RWPE2 (cell line): Measurements from ENCODE around the gene PINK1.
"Not testable (repeated sequence)": the region's sequence is repeated elsewhere in the genome, so short reads cannot be mapped to it uniquely, and the experiment has no call there.

Source experiments
- ATAC-seq: fragments of 200-7000 bp; cut with Tn5 transposase; 3 replicates; pipeline ENCODE4 v1.9.1; 2021; ENCODE audit warnings: low read depth
- DNase-seq: peaks from one replicate; pipeline ENCODE4 v3.0.0-alpha.2; 2020; ENCODE audit warnings: low spot score
- H3K27ac ChIP-seq: fragments of 450-650 bp; 2 replicates; pipeline ENCODE4 v1.5.1; 2017; ENCODE audit warnings: mild to moderate bottlenecking; ENCODE audit not compliant: poor library complexity, severe bottlenecking
- H3K27me3 ChIP-seq: fragments of 250-450 bp; sonication (Bioruptor Pico); 2 replicates; pipeline ENCODE4 v1.5.1; 2021; ENCODE audit warnings: mild to moderate bottlenecking, moderate library complexity; ENCODE audit not compliant: insufficient read depth, poor library complexity, severe bottlenecking
- H3K36me3 ChIP-seq: fragments of 250-450 bp; sonication (Bioruptor Pico); 2 replicates; pipeline ENCODE4 v1.5.1; 2020; ENCODE audit warnings: low read depth, mild to moderate bottlenecking, moderate library complexity
- H3K4me1 ChIP-seq: fragments of 250-450 bp; sonication (Bioruptor Pico); 2 replicates; pipeline ENCODE4 v1.5.1; 2021; ENCODE audit warnings: mild to moderate bottlenecking, moderate library complexity; ENCODE audit not compliant: insufficient read depth, poor library complexity, severe bottlenecking
- H3K4me3 ChIP-seq: fragments of 250-450 bp; sonication (Bioruptor Pico); 2 replicates; pipeline ENCODE4 v1.5.1; 2021; ENCODE audit warnings: mild to moderate bottlenecking, moderate library complexity; ENCODE audit not compliant: severe bottlenecking
- H3K9me3 ChIP-seq: fragments of 250-450 bp; sonication (Bioruptor Pico); 2 replicates; pipeline ENCODE4 v1.5.1; 2021; ENCODE audit warnings: mild to moderate bottlenecking, moderate library complexity; ENCODE audit not compliant: severe bottlenecking
- CTCF ChIP-seq: fragments of 450-650 bp; IDR thresholded peaks from one replicate; pipeline ENCODE4 v1.5.1; 2017; ENCODE audit warnings: mild to moderate bottlenecking, moderate library complexity; ENCODE audit not compliant: poor library complexity, severe bottlenecking

The PINK1 gene

GRCh38 chr1:20602851-20603450 lies 30.3 kb upstream of the PINK1 start:
- Histone ChIP-seq H3K27ac (peak overlapping the region; percentile 81), H3K4me3 (no peak overlapping the region), H3K27me3 (no peaks in the 10 kb centered on the region), H3K9me3 (no peaks in the 10 kb centered on the region), H3K36me3 (peaks cover 6% of the 10 kb centered on the region; the same call in 1 of the 2 replicates), H3K4me1 (peaks cover 51% of the 10 kb centered on the region)
- TF ChIP-seq CTCF = no peak
- ATAC-seq = peak; percentile 22; the same call in 2 of the 3 replicates
- no peak for DNase-seq

- H3K9me3 ChIP-seq = no peaks in the 10 kb centered on the region
- no peak overlapping the region for H3K4me3 ChIP-seq
- DNase-seq (no peak), ATAC-seq (peak; percentile 78)
- H3K4me1 ChIP-seq = peaks cover 51% of the 10 kb centered on the region
- no peak for TF ChIP-seq CTCF
- peaks cover 10% of the 10 kb centered on the region; the same call in 1 of the 2 replicates for H3K36me3 ChIP-seq
- peak overlapping the region; percentile 81 for H3K27ac ChIP-seq
- H3K27me3 ChIP-seq = no peaks in the 10 kb centered on the region
Measured at GRCh38 chr1:20603504-20604464, 29.5 kb upstream of the PINK1 start.

DNA sequence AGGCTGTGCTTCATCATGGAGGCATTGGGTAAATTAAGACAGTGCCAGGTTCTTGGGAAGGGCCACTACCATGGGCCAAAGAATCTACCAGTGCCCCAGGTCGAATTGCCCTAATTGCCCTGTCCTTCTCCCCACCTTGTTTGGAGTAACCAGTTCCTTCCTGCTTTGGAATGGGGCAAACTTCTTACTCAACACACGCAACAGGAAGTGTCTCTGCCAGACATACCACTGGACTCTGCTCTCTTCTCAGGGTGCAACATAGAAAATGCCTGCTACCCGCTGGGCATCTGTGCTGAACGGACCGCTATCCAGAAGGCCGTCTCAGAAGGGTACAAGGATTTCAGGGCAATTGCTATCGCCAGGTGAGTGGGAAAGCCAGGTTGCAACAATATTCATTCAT lies 28.6 kb upstream of the PINK1 start:
- TF ChIP-seq CTCF = no peak
- ATAC-seq = peak; percentile 4; the same call in 1 of the 3 replicates
- Histone ChIP-seq H3K27ac (peak overlapping the region; percentile 81), H3K4me3 (no peak overlapping the region), H3K36me3 (peaks cover 10% of the 10 kb centered on the region; the same call in 1 of the 2 replicates), H3K27me3 (no peaks in the 10 kb centered on the region), H3K9me3 (no peaks in the 10 kb centered on the region), H3K4me1 (peaks cover 51% of the 10 kb centered on the region)
- DNase-seq = no peak

DNA sequence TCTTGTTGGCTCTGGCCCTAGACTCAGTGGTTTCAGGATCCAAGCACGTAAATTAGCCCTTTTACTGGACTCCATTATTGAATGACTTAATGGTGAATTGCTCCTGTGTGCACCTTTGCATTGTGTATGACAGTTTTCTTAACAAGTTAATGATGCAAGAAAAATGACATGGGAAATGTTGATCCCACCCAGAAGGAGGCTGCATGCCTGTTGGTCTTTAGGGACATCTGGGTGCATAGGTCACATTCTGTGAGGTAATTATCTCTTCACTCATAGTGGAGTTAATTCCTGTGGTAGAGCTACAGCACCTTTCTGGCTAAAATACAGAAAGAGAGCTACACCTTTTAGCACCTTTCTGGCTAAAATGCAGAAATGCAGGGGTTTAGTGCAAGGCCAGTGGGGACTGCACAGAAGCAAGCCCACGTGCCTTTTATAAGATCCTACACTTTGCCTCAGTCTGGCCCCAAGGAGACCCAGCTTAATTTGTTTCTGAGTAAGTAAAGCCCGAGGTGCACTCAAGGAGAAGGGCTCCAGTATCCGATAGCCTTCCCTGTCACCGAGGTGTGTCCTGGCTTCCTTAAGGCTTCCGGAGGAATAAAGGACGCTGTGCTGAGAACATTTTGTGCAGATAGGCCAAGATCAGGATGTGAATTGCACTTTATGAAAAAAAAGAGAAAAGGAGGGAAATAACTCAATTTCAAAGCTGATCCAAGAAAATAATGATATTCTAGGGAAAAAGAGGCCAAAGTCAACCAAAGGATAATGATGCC lies 26.3 kb upstream of the PINK1 start:
- ATAC-seq, H3K9me3 ChIP-seq, H3K27me3 ChIP-seq, DNase-seq, H3K4me3 ChIP-seq, H3K27ac ChIP-seq: not testable (repeated sequence)
- peaks cover 15% of the 10 kb centered on the region for H3K36me3 ChIP-seq
- H3K4me1 ChIP-seq = peaks cover 30% of the 10 kb centered on the region

DNA sequence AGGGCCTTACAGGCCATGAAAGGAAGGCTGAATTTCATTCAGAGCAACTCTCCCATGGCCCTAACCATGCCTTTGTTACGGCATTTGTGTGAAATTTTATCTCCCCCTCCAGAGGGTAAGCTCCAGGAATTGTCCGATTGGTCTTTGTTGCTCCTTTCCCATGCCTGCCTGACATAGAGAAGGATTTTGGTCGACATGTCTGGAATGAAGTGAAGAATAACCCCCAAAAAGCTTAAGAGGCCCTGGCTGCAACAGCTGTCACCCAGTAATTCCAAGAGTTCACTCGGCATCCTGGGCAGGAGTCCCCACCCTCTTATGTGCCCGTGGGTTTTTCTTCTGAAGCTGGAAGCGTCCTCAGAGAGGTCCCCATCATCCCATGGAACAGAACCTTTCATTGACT lies 23.7 kb upstream of the PINK1 start:
- Histone ChIP-seq H3K36me3 (peaks cover 19% of the 10 kb centered on the region), H3K4me1 (peaks cover 29% of the 10 kb centered on the region), H3K9me3 (no peaks in the 10 kb centered on the region), H3K27ac (peak overlapping the region; percentile 91), H3K4me3 (no peak overlapping the region), H3K27me3 (no peaks in the 10 kb centered on the region)
- no peak for ATAC-seq
- no peak for TF ChIP-seq CTCF
- DNase-seq = no peak
